HG03571 (cell line): ENCODE results near the gene KRT80.

ENCODE experiments used
- ATAC-seq: cut with Tn5 transposase; IDR thresholded peaks from one replicate; pipeline ENCODE4 v1.9.1; 2021; ENCODE audit not compliant: unreplicated experiment

The KRT80 gene

DNA sequence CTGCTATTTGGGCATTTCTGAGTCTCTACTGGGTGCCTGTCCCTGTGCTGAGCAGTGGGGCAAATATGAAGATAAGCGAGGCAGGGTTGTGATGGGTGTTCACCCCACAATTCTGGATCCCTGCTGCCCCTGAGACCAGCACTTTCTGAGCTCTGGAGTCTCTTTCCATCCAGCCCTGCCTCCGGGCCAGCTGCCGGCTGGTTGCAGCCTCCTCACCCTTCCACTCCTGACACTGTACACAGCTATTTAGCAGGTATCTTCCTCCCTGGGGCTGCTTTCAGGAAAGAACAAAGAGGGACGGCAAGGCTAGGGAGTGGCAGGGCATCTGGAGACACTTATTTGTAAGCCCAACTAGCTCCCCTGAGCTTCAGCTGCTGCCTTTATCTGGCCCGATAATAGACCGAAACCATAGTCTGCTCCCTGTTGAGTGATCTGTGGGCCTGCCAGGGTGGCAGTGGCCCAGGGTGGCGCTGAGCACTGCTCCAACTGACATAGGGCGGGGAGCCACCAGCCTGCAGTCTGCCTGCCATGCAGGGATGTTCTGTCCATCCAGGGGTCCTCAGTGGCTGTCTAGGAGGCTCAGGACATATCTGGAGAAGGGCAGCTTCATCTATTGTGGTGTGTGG lies 7.6 kb upstream of the KRT80 start:
- no peak for ATAC-seq

- no peak for ATAC-seq
Measured at GRCh38 chr12:52198454-52199215, 6.8 kb upstream of the KRT80 start.

DNA sequence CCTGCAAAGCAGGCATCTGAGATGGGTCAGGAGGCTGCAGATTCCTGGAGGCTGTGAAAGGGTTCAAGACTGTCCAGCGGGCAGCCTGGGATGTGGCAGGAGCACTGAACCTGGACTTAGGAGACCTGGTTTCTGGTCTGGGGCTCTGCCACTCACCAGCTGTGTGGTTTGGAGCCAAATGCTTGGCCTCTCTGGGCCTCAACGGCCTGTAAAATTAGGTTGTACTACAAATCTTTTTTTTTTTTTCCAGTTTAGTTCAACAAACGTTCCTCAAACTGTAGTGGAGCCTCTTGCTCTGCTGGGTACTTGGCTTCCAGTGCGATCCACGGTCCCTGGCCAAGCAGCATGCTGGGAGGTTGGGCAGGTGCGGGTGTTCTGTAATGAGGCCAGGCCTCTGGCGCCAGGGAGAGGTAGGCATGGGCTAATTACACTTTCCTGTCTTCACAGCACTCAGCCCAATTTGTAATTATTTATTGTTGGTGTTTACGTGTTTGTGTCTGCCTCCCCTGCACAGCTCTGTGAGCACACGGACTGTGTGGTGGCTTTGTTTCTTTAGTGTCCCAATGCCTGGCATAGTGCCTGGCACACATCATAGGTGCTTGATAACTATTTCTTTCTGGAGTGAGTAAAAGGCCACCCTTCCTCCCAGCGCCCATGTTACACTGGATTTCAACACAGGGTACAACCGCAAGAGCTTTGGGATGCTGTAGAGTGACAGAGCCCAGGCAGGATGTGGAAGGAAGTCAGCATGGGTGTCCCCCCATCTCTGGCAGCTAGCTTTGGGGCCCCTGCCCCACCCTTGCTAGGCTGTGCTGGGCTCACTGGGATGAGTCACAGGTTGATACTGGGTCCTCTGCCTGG lies 5.8 kb upstream of the KRT80 start:
- no peak for ATAC-seq

- no peak for ATAC-seq
Measured at GRCh38 chr12:52195065-52195730, 3.4 kb upstream of the KRT80 start.

- ATAC-seq = no peak
Measured at GRCh38 chr12:52193991-52194390, 2.2 kb upstream of the KRT80 start.

DNA sequence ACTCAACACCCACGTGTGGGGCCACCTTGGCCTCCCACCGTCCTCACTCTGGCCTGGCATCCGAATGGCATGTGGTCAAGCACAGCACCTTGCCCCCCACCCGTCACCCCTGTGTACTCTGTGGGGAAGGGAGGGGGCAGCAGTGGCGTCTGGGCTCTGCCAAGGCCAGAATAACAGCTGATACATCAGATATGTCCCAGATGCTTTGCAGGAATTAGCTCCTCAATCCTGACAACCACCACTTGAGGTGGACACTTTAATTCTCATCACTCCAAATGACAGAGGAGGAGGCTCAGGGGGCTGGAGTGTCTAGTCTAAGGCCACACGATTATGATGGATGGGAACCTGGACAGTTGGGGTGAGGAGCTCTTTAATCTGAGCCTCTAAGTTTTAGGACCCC lies 1.7 kb upstream of the KRT80 start:
- no peak for ATAC-seq

- no peak for ATAC-seq
Measured at GRCh38 chr12:52190860-52191729, 719 bp downstream of the KRT80 start.

DNA sequence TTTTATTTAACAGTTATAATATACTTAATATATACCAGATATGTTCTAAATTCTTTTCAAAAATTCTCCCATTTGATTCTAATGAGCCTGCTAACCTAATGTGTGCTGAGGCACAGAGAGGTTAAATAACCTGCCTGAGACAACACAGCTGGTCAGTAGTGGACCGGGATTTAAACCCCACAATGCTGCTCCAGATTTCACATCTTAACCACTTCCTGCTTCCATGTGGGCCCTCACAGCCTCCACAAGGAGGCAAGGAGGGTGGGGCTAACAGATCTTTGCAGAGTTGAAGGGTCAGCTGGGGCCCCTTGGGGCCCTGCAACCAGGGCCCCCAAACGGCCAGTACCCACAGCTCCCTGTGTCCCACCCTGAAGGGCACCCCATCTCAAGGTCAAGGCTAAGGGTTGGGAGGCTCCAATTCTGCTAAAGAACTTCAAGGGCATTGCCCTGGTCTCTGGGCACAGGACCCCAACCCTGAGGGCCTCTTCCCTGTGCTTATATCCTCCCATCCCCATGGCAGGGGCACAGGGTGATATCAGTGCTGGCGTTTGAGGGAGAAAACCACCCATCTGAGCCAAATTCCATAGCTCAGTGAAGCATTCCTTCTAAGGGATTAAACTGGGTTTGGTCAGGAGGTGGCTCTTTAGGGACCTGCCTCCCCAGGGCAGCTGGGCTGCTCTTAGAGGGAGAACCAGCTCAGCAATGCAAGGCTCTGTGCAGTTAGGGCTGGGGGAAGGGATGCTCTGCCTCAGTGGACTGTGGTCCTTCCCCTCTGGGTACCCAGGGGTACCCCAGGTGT lies 2.2 kb downstream of the KRT80 start:
- ATAC-seq = no peak

DNA sequence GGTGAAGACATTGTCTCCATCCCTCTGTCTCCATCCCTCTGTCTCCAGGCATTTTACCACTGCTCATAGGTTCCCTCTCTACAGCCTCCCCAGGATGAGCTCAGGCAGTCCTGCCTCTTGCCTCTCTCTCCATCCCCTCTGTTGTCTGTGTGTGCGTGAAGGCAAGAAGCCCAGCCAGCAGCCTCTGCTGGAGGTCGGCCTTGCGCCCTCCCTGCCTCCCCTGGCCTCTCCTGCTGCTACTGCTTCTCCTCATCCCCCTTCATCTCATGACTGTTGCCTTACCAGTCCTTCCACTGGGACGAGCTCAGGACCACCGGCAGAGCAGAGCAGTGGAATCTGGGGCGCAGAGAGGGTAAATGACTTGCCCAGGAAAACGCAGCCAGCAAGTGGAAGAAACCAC lies 3.2 kb downstream of the KRT80 start:
- ATAC-seq = no peak

DNA sequence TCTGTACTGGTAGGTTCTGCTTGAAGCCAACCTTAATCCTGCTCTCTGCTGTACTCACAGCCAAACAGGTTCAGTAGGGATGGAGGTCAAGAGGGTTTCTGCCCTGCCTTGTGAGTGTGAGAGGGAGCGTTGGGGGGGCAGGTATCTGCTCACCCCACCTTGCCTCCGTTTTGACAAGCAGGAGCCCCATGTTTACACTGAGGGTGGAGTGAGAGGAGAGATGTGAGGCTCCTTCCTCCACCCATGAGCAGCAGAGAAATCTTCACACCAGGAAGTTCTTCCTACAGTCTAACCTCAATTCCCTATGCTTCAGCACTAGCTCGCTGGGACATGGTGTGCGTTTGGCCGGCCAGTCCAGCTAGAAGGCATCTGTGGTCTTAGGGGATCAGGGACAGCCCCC lies 4.2 kb downstream of the KRT80 start:
- no peak for ATAC-seq

DNA sequence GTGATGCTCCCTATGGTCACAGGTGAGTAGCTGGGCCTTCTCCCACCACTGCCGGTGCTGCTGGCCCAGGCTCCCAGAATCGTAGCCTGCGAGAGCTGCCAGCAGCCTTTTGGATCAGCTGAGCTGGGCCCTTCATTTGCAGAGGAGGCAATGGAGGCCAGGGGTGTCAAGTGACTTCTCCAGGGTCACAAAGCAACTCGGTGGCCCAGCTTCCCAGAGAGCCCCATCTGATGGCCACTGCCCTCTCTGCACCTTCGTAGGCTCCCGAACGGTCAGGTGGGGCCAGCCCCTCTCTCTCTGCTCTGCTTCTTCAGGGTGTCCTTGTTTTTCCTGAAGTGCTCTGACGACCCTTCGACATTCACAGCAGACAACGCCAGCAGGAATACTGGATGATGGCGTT lies 4.6 kb downstream of the KRT80 start:
- ATAC-seq = no peak

- no peak for ATAC-seq
Measured at GRCh38 chr12:52186118-52186840, 5.5 kb downstream of the KRT80 start.

DNA sequence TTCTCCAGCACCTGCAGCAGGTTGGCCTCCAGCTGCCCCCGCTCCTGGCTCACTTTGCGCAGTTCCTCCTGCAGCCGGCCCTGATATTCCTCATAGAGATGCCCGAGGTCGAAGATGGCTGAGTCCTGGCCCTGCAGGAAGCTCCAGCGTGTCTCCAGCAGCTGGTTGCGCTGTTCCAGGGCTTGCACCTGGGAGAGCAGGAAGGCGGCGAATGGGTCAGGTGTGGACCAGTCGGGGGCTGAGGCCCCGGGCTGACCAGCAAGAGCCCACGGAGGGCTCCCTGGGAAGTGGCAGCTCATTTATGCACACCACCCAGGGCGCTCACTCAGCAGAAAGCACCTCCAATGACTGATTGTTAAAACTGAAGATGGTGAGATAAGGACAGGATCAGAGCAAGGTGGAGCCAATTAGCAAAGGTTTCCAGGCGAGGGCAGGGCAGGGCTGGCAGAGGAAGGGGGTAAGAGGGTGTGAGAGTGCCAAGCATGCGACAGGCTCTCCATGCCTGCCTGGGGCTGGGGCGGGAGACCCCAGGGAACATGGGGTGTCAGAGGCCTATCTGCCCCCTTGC lies 6.3 kb downstream of the KRT80 start:
- no peak for ATAC-seq

GRCh38 chr12:52184813-52185212 lies 7.0 kb downstream of the KRT80 start:
- ATAC-seq = no peak

DNA sequence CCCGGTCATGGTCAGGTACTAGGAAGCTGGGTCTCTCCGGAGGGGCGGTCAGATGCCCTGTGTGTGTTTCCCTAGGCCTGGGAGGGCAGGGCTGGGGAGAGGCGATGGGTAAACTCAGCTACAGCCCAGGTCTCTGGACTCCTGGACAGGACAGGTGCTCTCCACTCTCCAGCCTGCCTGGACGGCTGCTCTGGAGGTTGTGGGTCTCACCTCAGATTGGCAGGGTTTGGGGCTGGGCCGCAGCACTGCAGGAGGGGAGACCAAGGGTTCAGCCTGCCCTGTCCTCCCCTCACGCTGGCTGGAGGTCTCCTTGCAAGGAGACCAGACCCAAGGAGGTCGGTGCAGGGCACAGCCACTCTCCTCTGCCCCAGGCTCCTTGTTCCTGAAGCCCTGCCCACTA lies 7.8 kb downstream of the KRT80 start:
- ATAC-seq = no peak

GRCh38 chr12:52183544-52183910 lies 8.3 kb downstream of the KRT80 start:
- ATAC-seq = no peak

DNA sequence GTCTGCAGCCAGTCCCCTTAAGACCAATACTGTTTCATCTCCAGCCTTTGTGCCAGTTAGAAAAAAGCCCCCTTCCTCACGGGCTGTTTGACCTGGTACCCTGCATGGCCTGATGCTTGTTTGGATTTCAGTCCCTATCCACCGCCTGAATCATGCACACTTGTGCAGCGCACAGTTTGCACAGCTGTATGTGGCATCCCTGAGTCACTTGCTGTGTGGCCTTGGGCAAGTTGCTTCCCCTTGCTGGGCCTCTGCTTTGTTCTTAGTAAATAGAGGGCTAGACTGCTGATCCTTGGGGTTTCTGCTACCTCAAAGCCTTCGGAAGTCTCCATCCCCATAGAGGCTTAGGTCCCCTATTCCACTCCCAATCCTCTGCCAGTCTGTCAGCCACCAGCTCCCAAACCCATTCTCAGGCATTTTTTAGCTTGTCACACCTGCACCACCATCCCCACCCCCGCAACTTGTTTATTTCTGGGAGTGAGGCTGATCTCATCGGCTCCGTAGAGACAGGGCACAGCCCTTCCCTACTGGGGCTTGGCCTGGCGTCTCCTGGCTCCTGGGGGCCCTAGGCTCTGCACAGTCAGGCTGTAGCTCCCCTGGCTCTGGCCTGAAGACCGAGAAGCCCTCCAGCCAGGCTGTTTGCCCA lies 8.8 kb downstream of the KRT80 start:
- no peak for ATAC-seq

DNA sequence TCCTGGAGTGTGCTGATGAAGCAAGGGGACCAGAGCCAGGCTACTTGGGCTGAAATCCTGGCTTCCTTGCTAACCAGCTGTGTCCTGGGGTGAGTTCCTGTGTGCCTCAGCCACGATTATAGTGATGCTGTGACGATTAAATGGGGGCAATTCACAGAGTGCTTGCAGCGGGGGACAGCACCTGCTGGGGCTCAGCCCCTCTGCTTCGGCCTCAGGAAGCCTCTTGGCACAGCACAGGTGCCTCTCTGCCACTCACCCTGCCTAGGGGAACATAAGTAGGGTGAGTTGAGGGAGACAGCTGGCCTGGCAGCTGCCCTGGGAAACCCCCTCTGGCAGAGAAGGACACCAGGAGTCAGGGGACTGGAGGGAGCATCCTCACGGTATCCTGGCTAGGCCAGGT lies 9.4 kb downstream of the KRT80 start:
- no peak for ATAC-seq
